VCaP (cell line): ENCODE measurements around the gene NFKBIE.

Source experiments
- H3K27ac ChIP-seq: fragments of 450-650 bp; 2 replicates; pipeline ENCODE4 v1.5.1; 2017
- CTCF ChIP-seq: fragments of 450-650 bp; conservative IDR thresholded peaks from 2 replicates; pipeline ENCODE4 v1.5.1; 2017; ENCODE audit warnings: mild to moderate bottlenecking, moderate library complexity

NFKBIE gene

GRCh38 chr6:44219815-44220784 is 45.3 kb downstream of the NFKBIE start:
- peak overlapping the region; percentile 78 for H3K27ac ChIP-seq
- peak; percentile 21; the same call in 1 of the 2 replicates for TF ChIP-seq CTCF

- no peak for TF ChIP-seq CTCF
- peak overlapping the region; percentile 78 for H3K27ac ChIP-seq
These were observed 46.1 kb downstream of the NFKBIE start for GRCh38 chr6:44219053-44219814.

GRCh38 chr6:44217332-44218143 is 47.8 kb downstream of the NFKBIE start:
- TF ChIP-seq CTCF, result no peak
- peak overlapping the region; percentile 78; the same call in 1 of the 2 replicates for H3K27ac ChIP-seq

DNA sequence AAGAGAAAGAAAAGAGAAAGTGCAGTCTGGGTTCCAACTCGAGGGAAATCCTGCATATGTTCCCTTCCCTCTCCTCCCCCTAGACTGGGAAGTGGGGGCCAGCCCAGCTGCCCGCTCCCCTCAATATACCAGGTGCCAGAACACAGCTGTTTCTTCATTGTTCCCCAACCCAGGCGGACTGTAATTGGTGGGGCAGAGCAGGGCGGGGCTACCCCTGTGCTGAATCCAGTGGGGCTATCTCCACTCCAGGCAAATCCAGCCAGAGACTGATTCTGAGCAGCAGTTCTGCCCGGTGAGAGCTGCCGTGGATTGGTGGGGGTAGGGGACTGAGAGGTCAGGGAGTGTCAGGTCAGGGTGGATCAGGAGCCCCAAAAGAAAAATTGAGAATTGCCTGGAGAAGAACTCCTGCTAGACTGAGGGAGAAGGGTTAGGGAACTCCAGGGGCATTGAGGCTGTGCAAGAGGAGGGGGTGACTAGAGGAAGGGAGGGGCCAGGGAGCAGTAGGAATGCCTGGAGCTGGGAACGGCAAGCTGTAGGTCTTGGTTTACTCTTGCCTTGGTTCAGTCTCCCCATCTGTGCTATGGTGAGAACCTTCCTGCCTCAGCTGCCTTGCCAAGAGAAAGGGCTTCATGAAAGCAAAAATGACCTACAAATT is 48.5 kb downstream of the NFKBIE start, which contains the start of gene MYMX:
MYMX (plus strand) TSS at position 250 of the 655 bp plus-strand sequence. CDS start 546 bp downstream, outside the sequence.
- peak within 1 kb of the TSS; percentile 78; the same call in 1 of the 2 replicates for H3K27ac ChIP-seq
- no peak for TF ChIP-seq CTCF

DNA sequence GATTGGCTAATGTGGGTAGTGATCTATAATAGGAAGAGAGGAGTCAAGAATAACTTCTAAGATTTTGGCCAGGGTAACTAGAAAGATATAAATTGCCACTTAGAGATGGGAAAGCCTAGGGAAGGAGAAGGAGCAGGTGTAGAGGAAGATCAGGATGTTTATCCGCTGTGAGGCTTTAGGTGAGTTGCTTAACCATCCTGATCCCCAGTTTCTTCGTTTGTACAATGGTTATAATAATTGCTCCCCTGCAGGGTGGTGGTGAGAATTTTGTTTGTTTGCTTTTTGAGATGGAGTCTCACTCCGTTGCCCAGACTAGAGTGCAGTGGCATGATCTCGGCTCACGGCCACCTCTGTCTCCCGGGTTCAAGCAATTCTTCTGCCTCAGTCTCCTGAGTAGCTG is 51.0 kb downstream of the NFKBIE start:
- no peak for TF ChIP-seq CTCF
- no peak overlapping the region for H3K27ac ChIP-seq

DNA sequence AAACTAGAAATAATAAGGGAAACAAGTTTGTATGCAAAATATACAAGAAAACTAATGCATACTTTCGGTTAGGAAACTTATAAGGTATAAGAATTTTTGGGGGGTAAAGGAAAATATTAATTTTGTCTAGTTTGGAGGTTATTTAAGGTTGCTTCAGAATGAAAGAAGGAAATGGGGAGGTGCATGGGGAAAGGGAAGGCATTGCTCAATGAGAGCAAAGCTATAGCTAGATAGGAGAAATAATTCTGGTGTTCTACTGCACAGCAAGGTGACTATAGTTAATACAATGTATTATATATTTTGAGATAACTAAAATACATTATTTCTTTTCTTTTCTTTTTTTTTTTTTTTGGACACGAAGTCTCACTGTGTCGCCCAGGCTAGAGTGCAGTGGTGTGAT is 54.1 kb downstream of the NFKBIE start:
- TF ChIP-seq CTCF, result no peak
- no peak overlapping the region for H3K27ac ChIP-seq
